ENCODE data around the gene PARN.
"Not testable (repeated sequence)": the region's sequence is repeated elsewhere in the genome, so short reads cannot be mapped to it uniquely, and the experiment has no call there.

The PARN gene

DNA sequence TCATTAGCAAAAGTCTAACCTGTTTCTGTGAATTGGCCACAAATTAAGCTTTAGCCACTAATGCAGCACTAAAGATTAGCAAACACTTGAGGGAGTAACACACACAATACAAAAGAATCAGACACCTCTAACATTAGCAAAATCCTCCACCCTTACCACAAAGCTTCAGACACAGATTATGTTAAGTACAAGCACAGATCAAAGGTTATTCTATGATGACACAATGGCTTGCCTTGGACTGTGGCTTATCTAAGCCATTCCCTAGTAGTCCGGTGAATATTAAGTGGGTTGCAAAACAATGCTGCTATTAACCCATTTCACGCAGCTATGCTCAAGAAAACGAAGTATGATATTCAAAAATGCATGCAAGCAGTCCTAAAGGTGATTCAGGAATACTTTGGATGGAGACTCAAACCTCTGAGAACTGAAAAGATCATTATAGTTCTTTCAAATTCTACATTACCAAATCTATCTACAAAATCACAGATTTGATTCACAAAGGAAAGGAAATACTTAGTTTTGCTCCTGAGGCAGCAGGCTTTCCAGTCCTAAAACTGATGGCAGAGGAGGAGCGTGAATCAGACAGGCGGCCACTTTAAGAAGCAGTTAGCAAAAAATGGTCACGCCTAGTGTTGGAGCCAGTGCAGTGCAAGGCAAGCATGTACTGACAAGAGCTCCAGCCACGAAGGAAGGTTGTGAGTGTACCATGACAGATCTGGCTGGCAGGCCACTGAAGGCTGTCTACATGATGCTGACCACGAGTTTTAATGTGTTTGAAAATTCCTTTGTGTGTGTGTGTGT is 67.2 kb downstream of the PARN start:
- DNase-seq (ENCODE audit: insufficient read length, low spot score): no peak
- no peak for FAIRE-seq
- TF ChIP-seq PAX5 (IDR thresholded peaks at IDR 0.05; ENCODE audit: insufficient read depth, low read length, severe bottlenecking) (no peak), TAF1 (IDR thresholded peaks at IDR 0.05; ENCODE audit: low read depth, low read length) (no peak), POLR2A (IDR thresholded peaks at IDR 0.05; ENCODE audit: low read depth, low read length) (no peak)

DNA sequence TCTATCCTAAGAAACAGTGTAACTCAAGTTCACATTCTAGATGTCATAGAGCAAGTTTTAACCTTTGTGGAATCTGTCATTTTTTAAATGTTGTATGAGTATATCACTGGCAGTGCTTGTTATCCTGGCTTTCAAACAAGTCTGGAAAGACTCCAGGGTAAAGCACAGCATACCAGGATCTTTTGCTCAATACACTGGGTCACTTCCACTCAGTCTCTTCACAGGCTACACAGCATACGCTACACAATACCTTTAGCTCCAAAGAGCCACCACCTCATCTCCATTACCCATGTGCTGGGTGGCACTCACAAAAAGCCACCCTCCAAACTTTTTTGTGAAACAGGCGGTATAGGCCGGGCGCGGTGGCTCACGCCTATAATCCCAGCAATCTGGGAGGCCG is 69.5 kb downstream of the PARN start:
- FAIRE-seq (no peak), DNase-seq (ENCODE audit: insufficient read length, low spot score) (no peak)
- TF ChIP-seq POLR2A (IDR thresholded peaks at IDR 0.05; ENCODE audit: low read depth, low read length) (no peak), PAX5 (IDR thresholded peaks at IDR 0.05; ENCODE audit: insufficient read depth, low read length, severe bottlenecking) (no peak), TAF1 (IDR thresholded peaks at IDR 0.05; ENCODE audit: low read depth, low read length) (no peak), SPI1 (IDR thresholded peaks at IDR 0.05; ENCODE audit: low read depth, low read length) (no peak), POU2F2 (IDR thresholded peaks at IDR 0.05; ENCODE audit: low read depth, low read length) (no peak), POLR2AphosphoS5 (IDR thresholded peaks at IDR 0.05; ENCODE audit: low read depth, low read length) (no peak)

DNA sequence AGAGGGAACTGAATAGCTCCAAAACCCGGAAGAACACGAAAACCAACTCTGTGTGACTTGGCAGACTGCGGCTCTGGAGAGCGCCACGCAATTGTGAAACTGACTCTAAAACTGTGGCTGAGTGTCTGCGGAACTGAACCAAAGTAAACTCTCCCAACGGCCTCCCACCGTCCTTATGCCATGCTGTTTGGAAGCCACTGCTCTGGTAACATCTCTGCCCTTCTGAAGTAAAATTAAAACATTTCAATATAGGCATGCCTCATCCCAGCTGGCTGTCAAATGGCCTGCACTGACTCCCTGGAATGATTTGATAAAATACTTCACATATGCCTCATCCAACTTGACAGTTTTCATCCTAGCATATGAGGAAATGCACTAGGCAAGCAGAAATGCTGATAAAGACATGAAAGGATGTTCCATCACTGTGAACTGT is 70.2 kb downstream of the PARN start:
- no peak for FAIRE-seq
- TF ChIP-seq POLR2A (IDR thresholded peaks at IDR 0.05; ENCODE audit: low read depth, low read length) (no peak), TAF1 (IDR thresholded peaks at IDR 0.05; ENCODE audit: low read depth, low read length) (no peak), POLR2AphosphoS5 (IDR thresholded peaks at IDR 0.05; ENCODE audit: low read depth, low read length) (no peak), POU2F2 (IDR thresholded peaks at IDR 0.05; ENCODE audit: low read depth, low read length) (no peak), PAX5 (IDR thresholded peaks at IDR 0.05; ENCODE audit: insufficient read depth, low read length, severe bottlenecking) (no peak), SPI1 (IDR thresholded peaks at IDR 0.05; ENCODE audit: low read depth, low read length) (no peak)
- DNase-seq (ENCODE audit: insufficient read length, low spot score): no peak

DNA sequence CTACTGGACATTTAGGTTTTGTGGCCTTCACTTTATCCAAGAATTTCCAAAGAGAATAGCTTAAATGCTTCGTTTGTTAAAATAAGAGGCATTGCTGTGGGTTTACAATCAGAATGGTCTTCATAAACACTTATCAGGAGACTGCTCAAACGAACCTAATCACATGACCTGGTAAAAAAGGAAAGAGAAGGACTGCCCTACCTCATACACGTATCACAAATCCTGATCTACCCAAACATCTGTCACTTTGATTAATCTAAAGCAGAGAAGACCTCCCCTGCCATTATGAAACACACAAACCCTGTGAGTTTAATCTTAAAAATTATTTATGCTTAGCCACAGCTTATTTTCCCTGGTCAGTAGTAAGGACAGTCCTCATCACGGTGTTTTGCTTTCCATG is 76.6 kb downstream of the PARN start:
- no peak for TF ChIP-seq SPI1 (IDR thresholded peaks at IDR 0.05; ENCODE audit: low read depth, low read length)
- no peak for TF ChIP-seq POLR2A (IDR thresholded peaks at IDR 0.05; ENCODE audit: low read depth, low read length)
- no peak for TF ChIP-seq TAF1 (IDR thresholded peaks at IDR 0.05; ENCODE audit: low read depth, low read length)
- no peak for TF ChIP-seq POLR2AphosphoS5 (IDR thresholded peaks at IDR 0.05; ENCODE audit: low read depth, low read length)
- no peak for TF ChIP-seq PAX5 (IDR thresholded peaks at IDR 0.05; ENCODE audit: insufficient read depth, low read length, severe bottlenecking)
- no peak for TF ChIP-seq POU2F2 (IDR thresholded peaks at IDR 0.05; ENCODE audit: low read depth, low read length)
- no peak for FAIRE-seq
- DNase-seq (ENCODE audit: insufficient read length, low spot score): no peak

DNA sequence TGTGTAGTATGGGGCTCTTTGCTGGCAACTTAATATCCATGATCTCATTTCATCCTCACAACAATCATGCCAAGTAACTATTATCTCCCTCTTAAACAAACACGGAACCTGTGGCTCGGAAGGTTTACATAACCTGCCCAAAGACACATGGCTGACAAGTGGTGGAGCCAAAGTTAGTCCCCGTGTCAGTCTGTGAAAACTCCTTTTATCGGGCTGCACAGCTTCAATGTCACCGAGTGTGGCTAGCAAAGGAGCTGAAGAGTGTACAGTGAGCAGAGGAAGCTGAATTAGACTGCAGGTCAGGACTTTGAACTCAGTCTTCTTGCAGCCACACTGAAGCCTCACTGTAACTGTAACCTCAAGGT is 80.3 kb downstream of the PARN start:
- FAIRE-seq (no peak), DNase-seq (ENCODE audit: insufficient read length, low spot score) (no peak)
- TF ChIP-seq POU2F2 (IDR thresholded peaks at IDR 0.05; ENCODE audit: low read depth, low read length) (no peak), POLR2AphosphoS5 (IDR thresholded peaks at IDR 0.05; ENCODE audit: low read depth, low read length) (no peak), TAF1 (IDR thresholded peaks at IDR 0.05; ENCODE audit: low read depth, low read length) (no peak), PAX5 (IDR thresholded peaks at IDR 0.05; ENCODE audit: insufficient read depth, low read length, severe bottlenecking) (no peak), POLR2A (IDR thresholded peaks at IDR 0.05; ENCODE audit: low read depth, low read length) (no peak), SPI1 (IDR thresholded peaks at IDR 0.05; ENCODE audit: low read depth, low read length) (no peak)

DNA sequence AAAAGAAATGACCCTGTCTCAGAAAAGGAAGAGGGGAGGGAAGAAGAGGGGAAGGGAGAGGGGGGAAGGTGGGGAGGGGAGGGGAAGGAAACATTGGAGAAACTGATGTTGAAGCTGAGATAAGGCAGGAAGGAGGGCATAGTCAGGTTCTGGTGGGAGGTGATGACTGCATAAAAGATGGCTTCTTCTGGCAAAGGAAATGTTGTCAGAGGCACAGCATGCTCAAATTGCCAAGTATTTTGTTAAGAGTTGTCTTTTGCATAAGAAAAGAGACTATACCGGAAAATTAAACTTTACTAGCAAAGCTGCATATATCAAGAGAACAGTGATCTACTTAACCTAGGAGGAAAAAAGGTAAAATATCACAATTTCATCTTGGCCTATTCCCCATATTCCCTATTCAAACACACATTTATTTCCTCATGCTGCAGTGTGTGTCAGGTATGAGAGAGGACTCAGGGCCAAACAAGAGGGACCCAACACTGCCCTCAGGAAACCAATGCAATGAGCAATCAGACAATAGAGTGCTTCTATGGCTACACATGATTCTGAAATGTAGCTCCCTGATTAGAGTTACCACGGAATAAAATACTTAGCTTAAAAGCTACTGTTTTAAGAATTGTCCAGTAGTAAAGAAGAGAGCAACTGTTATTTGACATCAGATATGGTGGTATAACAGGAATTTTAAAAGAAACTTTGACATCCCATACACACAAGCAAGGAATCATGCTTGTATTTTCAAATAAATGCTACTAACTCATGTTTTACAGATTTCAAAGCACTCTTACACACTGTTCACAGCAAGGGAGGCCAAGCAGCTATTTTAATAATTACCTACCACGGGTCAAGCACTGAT is 80.9 kb downstream of the PARN start:
- DNase-seq (ENCODE audit: insufficient read length, low spot score) (no peak), FAIRE-seq (no peak)
- TF ChIP-seq POU2F2 (IDR thresholded peaks at IDR 0.05; ENCODE audit: low read depth, low read length): no peak
- no peak for TF ChIP-seq POLR2AphosphoS5 (IDR thresholded peaks at IDR 0.05; ENCODE audit: low read depth, low read length)
- TF ChIP-seq PAX5 (IDR thresholded peaks at IDR 0.05; ENCODE audit: insufficient read depth, low read length, severe bottlenecking): no peak
- no peak for TF ChIP-seq TAF1 (IDR thresholded peaks at IDR 0.05; ENCODE audit: low read depth, low read length)
- TF ChIP-seq SPI1 (IDR thresholded peaks at IDR 0.05; ENCODE audit: low read depth, low read length): no peak
- no peak for TF ChIP-seq POLR2A (IDR thresholded peaks at IDR 0.05; ENCODE audit: low read depth, low read length)

DNA sequence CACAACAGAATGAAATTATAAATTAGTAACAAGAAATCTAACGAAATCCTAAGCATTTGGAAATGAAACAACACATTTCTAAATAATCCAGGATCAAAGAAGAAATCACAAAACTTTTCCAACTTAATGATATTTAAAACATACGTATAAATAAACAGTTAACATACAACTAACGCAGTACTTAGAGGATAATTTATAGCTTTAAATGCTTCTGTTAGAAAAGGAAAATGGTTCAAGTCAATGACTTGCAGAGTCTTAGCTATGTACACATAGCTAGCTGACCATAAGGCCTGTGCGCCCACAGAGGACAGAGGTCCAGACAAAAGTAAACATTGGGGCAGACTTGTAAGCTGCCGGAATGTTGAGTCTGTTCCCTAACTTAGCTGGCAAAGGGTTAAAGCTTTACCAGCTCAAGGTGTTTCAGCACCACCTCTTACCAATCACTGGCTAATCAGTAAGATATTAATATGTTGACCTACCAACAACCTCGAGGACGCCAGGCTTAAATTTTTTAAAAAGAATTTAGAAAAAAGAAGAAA is 84.6 kb downstream of the PARN start:
- no peak for DNase-seq (ENCODE audit: insufficient read length, low spot score)
- no peak for FAIRE-seq
- TF ChIP-seq POLR2AphosphoS5 (IDR thresholded peaks at IDR 0.05; ENCODE audit: low read depth, low read length): no peak
- TF ChIP-seq SPI1 (IDR thresholded peaks at IDR 0.05; ENCODE audit: low read depth, low read length): no peak
- TF ChIP-seq PAX5 (IDR thresholded peaks at IDR 0.05; ENCODE audit: insufficient read depth, low read length, severe bottlenecking): no peak
- TF ChIP-seq TAF1 (IDR thresholded peaks at IDR 0.05; ENCODE audit: low read depth, low read length): no peak
- no peak for TF ChIP-seq POLR2A (IDR thresholded peaks at IDR 0.05; ENCODE audit: low read depth, low read length)
- TF ChIP-seq POU2F2 (IDR thresholded peaks at IDR 0.05; ENCODE audit: low read depth, low read length): no peak

DNA sequence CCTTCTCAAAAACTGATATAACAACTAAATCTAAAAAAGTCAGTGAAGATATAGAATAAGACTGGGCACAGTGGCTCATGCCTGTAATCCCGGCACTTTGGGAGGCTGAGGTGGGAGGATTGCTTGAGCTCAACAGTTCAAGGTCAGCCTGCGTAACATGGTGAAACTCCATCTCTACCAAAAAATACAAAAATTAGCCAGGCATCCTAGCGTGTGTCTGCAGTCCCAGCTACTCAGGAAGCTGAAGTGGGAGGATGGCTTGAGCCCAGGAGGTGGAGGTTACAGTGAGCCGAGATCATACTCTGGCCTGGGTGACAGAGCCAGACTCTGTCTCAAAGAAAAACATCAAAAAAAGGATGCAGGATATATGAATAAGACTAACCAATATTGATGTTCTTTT is 85.2 kb downstream of the PARN start:
- not testable (repeated sequence) for DNase-seq (ENCODE audit: insufficient read length, low spot score); FAIRE-seq

DNA sequence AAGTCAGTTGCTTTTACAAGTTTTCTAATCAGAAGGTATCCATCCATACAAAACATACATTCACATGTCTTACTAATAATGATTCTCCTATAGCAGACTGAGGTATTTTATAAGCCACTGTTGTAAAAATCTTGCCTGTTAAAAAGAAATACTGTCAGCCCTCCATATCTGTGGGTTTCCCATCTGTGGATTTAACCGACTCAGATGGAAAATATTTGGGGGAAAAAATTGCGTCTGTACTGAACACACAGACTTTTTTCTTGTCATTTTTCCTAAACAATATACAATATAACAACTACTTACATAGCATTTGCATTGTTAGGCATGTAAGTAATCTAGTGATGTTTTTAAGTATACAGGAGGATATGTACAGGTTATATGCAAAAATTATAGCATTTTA is 90.4 kb downstream of the PARN start:
- TF ChIP-seq TAF1 (IDR thresholded peaks at IDR 0.05; ENCODE audit: low read depth, low read length) (no peak), SPI1 (IDR thresholded peaks at IDR 0.05; ENCODE audit: low read depth, low read length) (no peak)
- DNase-seq (ENCODE audit: insufficient read length, low spot score) (no peak), FAIRE-seq (no peak)

DNA sequence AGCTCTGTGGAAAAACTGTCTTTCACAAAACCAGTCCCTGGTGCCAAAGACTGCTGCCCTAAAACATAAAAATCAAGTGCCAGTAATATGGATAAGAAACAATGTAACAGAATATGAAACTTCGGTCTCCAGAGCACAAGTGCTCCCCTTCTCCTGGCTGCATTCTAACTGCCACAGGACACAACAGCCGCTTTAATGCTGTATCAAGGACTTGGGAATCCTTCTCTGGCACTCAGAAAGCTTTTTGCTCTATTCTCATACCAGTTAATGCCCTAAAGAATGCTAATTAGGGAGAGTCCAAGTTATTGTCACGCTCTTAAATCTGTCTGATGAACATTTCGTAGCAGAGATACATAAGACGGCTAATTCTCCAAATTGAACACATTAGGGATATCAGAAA is 90.9 kb downstream of the PARN start:
- TF ChIP-seq TAF1 (IDR thresholded peaks at IDR 0.05; ENCODE audit: low read depth, low read length): no peak
- TF ChIP-seq PAX5 (IDR thresholded peaks at IDR 0.05; ENCODE audit: insufficient read depth, low read length, severe bottlenecking): no peak
- TF ChIP-seq POLR2A (IDR thresholded peaks at IDR 0.05; ENCODE audit: low read depth, low read length): no peak
- no peak for TF ChIP-seq SPI1 (IDR thresholded peaks at IDR 0.05; ENCODE audit: low read depth, low read length)
- no peak for TF ChIP-seq POLR2AphosphoS5 (IDR thresholded peaks at IDR 0.05; ENCODE audit: low read depth, low read length)
- TF ChIP-seq POU2F2 (IDR thresholded peaks at IDR 0.05; ENCODE audit: low read depth, low read length): no peak
- FAIRE-seq (no peak), DNase-seq (ENCODE audit: insufficient read length, low spot score) (no peak)
